H1 (cell line): ENCODE measurements around the gene MYRF.

Experiments used
- CBX8 ChIP-seq: fragments of 300-800, 300-1000 bp; sonication (generic); IDR thresholded peaks from 2 replicates; pipeline ENCODE4 v1.7.1; 2016; ENCODE audit warnings: low read depth, low read length, borderline replicate concordance
- EZH2 ChIP-seq: fragments of 200-600 bp; sonication (generic); IDR thresholded peaks from 2 replicates; pipeline ENCODE4 v1.7.1; 2012; ENCODE audit warnings: low read depth, mild to moderate bottlenecking, moderate library complexity, low read length, inconsistent platforms; ENCODE audit not compliant: severe bottlenecking
- HDAC2 ChIP-seq, 2 experiments: fragments of 300-600 bp in 1 of 2; sonication (generic) in 1 of 2; IDR thresholded peaks; 2 replicates each; pipeline ENCODE4 v1.6.1; 2011 to 2012; ENCODE audit warnings: low read depth in 2 of 2, low read length in 2 of 2, mild to moderate bottlenecking in 2 of 2, moderate library complexity in 2 of 2, borderline replicate concordance in 1 of 2, inconsistent platforms in 1 of 2
- RNF2 ChIP-seq: fragments of 200-900, 300-1000 bp; sonication (generic); IDR thresholded peaks from 2 replicates; pipeline ENCODE4 v1.7.1; 2016; ENCODE audit warnings: borderline replicate concordance, low read depth, mild to moderate bottlenecking, antibody characterized with exemption, low read length; ENCODE audit not compliant: poor library complexity, severe bottlenecking; ENCODE audit errors: missing control alignments
- SUZ12 ChIP-seq: fragments of 200-600 bp; sonication (generic); IDR thresholded peaks from 2 replicates; pipeline ENCODE4 v1.6.1; 2012; ENCODE audit warnings: mild to moderate bottlenecking, inconsistent platforms, low read length, moderate library complexity, mixed read lengths
- TAF1 ChIP-seq: IDR thresholded peaks from 2 replicates; pipeline ENCODE4 v1.6.1; 2011; ENCODE audit warnings: mild to moderate bottlenecking, low read depth, low read length

- no peak for TF ChIP-seq TAF1
- no peak for TF ChIP-seq EZH2
- no peak for TF ChIP-seq RNF2
- TF ChIP-seq CBX8 = no peak
- no peak for TF ChIP-seq SUZ12
- TF ChIP-seq HDAC2 (IDR thresholded peaks at IDR 0.05; ENCODE audit: borderline replicate concordance in 1 of 2, low read depth in 2 of 2, low read length in 2 of 2) = no peak
Measured at GRCh38 chr11:61713906-61714305, 38.5 kb upstream of the MYRF start.
